IPS-11a (cell line): ENCODE measurements around the gene POU5F1.
"Not testable (repeated sequence)": the region's sequence is repeated elsewhere in the genome, so short reads cannot be mapped to it uniquely, and the experiment has no call there.

Experiments
- H3K4me3 ChIP-seq: one replicate; pipeline ENCODE4 v1.5.1; 2013; ENCODE audit warnings: low read depth, low read length, control low read depth

Gene POU5F1

GRCh38 chr6:31170600-31170881 lies at the start of gene POU5F1:
Gene POU5F1, minus strand, starts transcription at chr6:31170682. Its CDS starts 62 bp downstream, at chr6:31170620.
- H3K4me3 ChIP-seq: peak within 1 kb of the TSS; percentile 77

- no peak overlapping the region for H3K4me3 ChIP-seq
Observed at GRCh38 chr6:31216208-31216898, 45.9 kb upstream of the POU5F1 start.

DNA sequence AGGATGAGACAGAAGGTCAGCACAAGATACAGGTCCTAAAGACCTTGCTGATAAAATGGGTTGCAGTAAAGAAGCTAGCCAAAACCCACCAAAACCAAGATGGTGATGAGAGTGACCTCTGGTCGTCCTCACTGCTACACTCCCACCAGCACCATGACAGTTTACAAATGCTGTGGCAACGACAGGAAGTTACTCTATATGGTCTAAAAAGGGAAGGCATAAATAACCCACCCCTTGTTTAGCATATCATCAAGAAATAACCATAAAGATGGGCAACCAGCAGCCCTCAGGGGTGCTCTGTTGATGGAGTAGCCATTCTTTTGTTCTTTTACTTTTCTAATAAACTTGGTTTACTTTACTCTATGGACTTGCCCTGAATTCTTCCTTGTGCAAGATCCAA lies 44.7 kb upstream of the POU5F1 start:
- not testable (repeated sequence) for H3K4me3 ChIP-seq

GRCh38 chr6:31214516-31214915 lies 44.0 kb upstream of the POU5F1 start:
- no peak overlapping the region for H3K4me3 ChIP-seq

DNA sequence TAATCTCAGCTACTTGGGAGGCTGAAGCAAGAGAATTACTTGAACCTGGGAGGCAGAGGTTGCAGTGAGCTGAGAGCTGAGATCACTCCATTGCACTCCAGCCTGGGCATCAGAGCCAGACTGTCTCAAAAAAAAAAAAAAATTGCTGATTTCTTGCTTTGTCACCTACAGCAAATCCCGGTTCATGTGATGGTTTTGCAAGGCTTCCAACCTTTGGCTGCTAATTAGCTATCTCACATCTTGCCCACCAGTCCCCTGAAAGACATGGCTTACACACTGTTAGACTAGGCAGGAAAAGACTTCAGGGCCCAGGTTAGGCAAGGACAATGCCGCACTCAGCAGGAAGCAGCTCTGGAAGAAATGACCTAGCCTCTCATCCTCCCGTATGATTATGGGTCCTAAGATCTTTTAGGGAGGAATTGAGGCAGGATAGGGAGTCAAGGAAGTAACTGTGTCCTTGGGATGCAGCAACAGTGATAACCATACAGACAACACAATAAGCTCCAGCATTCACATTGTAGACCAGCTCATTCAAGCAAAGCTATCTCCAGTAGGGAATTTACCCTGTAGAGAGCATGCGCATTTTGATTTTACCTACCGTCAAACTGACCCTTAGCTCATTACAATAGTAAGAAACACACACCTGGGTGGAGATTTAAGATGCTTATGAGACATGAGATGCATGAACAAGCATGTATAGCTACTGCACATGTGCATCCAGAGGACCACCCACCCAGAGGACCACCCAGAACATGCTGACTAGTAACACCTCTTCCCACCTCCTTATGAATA lies 40.5 kb upstream of the POU5F1 start:
- H3K4me3 ChIP-seq: no peak overlapping the region

DNA sequence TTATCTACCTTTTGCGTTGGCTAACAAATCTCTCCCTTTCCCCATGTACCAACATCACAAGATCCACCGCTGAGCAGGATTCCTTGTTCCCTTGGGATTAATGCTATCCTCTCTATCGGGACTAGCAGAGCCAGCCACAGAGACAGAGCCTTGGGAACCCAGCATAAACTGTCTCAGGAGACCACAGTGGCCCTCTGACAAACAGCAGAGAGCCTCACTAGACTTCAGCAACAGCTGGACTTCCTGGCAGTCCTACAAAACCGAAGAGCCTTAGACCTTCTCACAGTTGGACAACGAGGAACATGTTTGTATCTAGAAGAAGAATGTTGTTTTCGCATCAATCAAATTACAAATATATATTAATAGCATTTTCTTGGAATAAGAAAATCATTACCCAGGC lies 39.6 kb upstream of the POU5F1 start:
- H3K4me3 ChIP-seq: no peak overlapping the region

DNA sequence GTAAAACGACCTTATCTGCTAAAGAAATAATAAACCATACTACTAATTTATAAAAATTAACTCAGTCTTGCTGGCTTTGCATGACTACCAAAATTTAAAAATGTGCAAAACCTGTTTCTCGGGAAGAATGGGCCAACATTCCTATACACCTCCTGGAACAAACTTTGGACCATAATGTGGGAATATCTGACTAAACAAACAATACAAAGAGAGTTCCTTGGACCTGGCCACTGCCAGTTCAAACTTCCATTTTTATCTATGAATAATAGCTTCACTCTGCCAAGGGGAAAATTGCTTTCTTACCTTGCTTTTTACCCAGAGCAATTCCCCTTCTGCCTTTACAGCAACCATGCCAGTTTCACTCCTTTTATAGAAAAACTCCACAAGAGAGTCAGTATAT lies 38.7 kb upstream of the POU5F1 start:
- H3K4me3 ChIP-seq: no peak overlapping the region

GRCh38 chr6:31208506-31208905 lies 38.0 kb upstream of the POU5F1 start:
- no peak overlapping the region for H3K4me3 ChIP-seq

DNA sequence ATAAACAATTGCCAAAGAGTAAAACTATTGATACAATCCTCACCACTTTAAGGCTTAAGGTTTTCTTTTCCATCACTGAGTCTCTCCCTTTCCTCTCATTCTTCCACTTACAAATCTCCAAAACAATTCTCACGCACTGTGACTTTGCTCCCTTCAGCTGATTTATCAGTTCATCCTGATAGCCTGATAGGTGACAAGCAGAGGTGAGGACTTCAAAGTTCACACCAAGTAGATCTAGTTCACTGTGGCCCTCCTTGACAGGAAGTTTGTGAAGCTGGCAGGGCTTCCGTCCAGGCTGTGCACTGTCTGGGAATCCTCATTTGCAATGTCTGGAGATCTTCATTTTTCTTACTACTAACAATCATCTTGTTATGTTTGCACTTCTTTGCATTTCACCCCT lies 35.2 kb upstream of the POU5F1 start:
- no peak overlapping the region for H3K4me3 ChIP-seq

GRCh38 chr6:31204751-31205145 lies 34.3 kb upstream of the POU5F1 start:
- no peak overlapping the region for H3K4me3 ChIP-seq

GRCh38 chr6:31203345-31203979 lies 33.0 kb upstream of the POU5F1 start:
- no peak overlapping the region for H3K4me3 ChIP-seq

GRCh38 chr6:31202259-31203166 lies 32.0 kb upstream of the POU5F1 start:
- H3K4me3 ChIP-seq: no peak overlapping the region

- H3K4me3 ChIP-seq: not testable (repeated sequence)
Observed at GRCh38 chr6:31199105-31199452, 28.6 kb upstream of the POU5F1 start.

DNA sequence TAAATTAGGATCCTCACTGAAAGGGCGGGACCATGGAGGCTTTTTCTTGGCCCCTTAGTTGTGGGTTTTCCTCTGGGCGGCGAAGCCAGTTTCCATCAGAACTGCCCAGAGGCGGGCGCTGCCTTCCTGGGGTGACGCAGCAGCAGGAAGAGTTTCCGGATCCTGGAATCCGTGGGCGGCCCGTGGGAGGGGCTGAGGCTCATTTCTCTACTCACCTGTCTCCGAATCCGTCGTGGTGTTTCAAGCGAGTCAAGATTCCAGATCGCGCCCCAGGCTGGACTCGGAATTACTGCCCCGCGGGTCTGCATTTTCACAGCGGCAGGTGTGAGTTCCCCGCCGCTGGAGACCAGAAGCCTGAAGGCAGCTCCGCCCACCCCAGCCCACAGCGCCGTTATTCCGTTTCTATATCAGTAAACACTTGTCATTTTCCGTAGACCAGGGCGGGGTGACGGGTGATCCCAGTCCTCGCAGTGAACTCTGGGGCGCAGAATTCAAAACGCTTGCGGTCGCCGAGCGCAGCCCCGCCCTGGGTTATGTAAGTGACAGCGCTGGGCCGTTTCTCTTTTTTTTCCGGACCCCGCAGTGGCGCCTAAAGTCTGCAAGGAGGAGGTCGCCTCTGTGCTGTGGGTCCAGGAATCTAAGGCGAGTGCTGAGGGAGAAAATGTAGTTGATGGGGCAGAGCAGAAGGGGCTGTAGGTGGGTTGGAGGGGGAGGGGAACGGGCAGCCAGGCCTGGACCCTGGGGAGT lies 27.2 kb upstream of the POU5F1 start:
- peak overlapping the region; percentile 66 for H3K4me3 ChIP-seq

- not testable (repeated sequence) for H3K4me3 ChIP-seq
Observed at GRCh38 chr6:31196251-31197022, 26.0 kb upstream of the POU5F1 start.

- H3K4me3 ChIP-seq: not testable (repeated sequence)
Observed at GRCh38 chr6:31195308-31195979, 25.0 kb upstream of the POU5F1 start.

- no peak overlapping the region for H3K4me3 ChIP-seq
Observed at GRCh38 chr6:31194061-31194834, 23.8 kb upstream of the POU5F1 start.

GRCh38 chr6:31193206-31193605 lies 22.7 kb upstream of the POU5F1 start:
- H3K4me3 ChIP-seq: no peak overlapping the region
